KOPT-K1 (cell line): ENCODE measurements around the gene PPFIA1.

Experiments used
- H3K27ac ChIP-seq: fragments of 200-600 bp; sonication (generic); 2 replicates; pipeline ENCODE4 v1.5.1; 2016; ENCODE audit warnings: antibody characterized with exemption, mild to moderate bottlenecking, low read depth, low read length; ENCODE audit not compliant: poor library complexity, severe bottlenecking
- H3K36me3 ChIP-seq: fragments of 200-600 bp; sonication (generic); 2 replicates; pipeline ENCODE4 v1.5.1; 2017; ENCODE audit warnings: antibody characterized with exemption, mild to moderate bottlenecking, low read length, moderate library complexity; ENCODE audit not compliant: insufficient read depth
- H3K9me3 ChIP-seq: fragments of 200-600 bp; sonication (generic); 2 replicates; pipeline ENCODE4 v1.5.1; 2017; ENCODE audit warnings: antibody characterized with exemption, low read length, mild to moderate bottlenecking; ENCODE audit not compliant: insufficient read depth, poor library complexity, severe bottlenecking

The PPFIA1 gene

DNA sequence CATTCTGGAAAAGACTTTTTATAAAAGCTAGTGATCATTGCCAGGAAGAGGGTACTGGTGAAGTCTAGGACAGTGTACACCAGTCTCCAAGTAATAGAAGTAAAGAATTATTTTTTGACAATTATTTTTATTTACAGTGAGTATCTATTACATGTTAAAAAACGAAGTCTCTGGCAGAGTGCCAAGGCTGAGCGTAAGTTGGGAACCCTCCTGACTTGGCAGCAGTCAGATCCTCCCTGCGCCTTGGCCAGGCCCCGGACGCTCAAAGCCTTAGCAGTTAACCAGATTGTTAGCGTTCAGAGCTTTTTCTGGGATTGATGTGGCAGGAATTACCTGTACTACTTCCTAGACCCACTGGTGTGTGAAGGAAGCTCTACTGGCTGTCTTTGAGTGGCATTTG, 89.7 kb downstream of the PPFIA1 start:
- no peak overlapping the region for H3K27ac ChIP-seq
- H3K36me3 ChIP-seq: peaks cover 94% of the 10 kb centered on the region
- H3K9me3 ChIP-seq: no peaks in the 10 kb centered on the region

DNA sequence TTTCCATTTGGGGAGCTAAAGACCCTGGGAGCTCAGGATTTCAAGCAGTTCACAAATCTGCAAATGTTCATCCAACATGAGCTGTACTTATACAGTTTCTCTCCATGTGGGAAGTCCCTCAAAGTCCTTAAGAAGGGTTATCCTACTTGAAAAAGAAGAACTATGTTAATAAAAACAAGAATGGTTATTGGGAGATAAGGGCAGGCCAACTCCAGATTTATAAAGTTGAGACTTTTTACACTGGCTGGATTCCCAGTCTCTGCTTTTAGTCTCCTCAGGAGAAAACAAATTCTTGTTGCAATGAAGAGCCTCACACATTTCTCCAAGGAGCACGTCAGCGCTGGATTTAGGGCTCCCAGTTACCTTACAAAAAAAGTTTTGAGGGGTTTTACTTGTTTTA, 93.7 kb downstream of the PPFIA1 start:
- Histone ChIP-seq H3K27ac (no peak overlapping the region), H3K9me3 (no peaks in the 10 kb centered on the region), H3K36me3 (peaks cover 74% of the 10 kb centered on the region)

DNA sequence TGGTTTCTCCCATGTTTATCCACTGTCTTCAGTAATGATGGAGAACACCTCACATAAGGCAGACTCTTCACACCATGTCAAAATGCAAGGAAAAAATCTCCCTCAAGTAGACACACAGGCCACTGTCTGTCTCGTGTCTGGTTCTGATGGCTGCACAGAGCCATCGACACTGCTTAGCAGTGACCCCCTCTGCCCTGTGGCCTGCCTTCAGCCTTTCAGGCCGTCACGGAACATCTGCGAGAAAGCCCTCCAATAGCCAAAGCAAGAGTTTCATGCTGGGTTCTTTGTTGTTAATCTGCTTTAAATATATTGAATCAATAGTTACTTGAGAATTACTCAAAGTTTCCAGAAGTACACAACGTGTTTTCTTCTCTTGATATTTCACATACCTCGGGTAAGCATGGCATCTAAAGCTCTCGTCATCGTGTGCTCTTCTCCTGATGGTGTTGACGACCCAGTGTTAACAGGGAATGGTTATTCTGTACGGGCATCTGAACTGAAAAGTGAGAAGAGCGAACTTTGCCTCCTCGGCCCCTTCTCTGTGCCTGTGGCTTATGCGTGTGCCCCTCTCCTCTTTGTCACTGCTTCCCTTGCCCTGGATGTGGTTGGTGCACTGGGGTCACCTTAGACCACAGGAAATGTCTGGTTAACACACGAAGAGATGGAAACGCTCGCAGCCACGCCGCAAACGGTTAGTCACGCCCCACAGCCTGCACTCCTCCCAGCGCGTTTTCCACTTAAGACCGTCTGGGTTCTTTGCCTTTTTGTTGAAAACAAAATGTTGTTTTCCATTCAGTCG, 94.5 kb downstream of the PPFIA1 start:
- H3K27ac ChIP-seq: no peak overlapping the region
- H3K36me3 ChIP-seq: peaks cover 67% of the 10 kb centered on the region
- H3K9me3 ChIP-seq: no peaks in the 10 kb centered on the region

DNA sequence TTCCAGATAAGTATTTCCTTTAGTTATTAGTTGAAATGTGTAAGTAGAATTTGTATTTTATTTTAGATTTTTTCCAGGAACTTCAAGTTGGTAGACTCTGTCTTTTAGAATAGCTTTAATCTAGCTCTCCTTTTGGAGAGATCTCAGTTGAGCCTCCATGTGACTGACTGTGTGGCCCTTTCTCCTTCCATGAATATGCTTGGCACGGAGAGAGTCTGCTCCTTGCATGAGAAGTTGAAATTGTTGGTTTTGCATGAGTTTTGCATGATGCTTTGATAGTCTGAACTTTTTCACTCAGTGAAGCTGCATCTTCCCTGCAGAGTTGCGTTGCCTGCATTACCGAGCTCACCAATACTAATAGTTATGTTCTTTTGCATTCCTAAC, 95.0 kb downstream of the PPFIA1 start:
- no peaks in the 10 kb centered on the region for H3K9me3 ChIP-seq
- no peak overlapping the region for H3K27ac ChIP-seq
- H3K36me3 ChIP-seq: peaks cover 61% of the 10 kb centered on the region

DNA sequence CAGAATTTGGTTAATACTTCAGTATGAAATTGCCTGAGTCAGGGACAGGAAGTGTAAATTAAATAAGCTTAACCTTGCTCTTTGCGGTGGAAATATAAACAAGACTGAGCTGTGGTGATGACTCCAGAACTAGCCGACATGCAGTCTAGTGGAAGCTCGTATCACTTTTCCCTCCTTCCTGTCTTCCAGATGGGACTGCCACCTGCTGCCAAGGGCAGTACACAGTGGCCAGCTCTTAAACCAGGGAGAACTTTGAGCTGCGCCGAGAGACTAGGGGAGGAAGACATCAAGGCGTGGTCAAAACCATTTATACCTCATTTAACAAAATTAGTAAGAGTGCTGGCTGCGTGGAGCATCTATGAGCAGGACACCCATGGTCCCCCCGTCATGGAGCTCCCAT, 96.6 kb downstream of the PPFIA1 start:
- Histone ChIP-seq H3K27ac (no peak overlapping the region), H3K9me3 (no peaks in the 10 kb centered on the region), H3K36me3 (peaks cover 49% of the 10 kb centered on the region)

DNA sequence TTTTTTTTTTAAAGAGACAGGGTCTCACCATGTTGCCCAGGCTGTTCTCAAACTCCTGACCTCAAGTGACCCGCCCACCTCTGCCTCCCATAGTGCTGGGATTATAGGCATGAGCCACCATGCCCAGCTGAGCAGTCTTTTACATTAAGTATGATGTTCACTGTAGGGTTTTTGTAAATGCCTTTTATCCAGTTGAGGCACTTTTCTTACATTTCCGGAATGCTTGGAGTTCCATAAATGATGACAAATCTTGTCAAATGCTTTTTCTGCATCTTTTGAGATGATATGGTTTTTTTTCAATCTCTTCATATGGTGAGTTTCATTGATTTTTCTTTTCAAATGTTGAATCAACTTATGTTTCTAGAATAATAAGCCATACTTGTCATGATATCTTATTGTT, 98.5 kb downstream of the PPFIA1 start:
- Histone ChIP-seq H3K9me3 (no peaks in the 10 kb centered on the region), H3K27ac (no peak overlapping the region), H3K36me3 (peaks cover 49% of the 10 kb centered on the region)

DNA sequence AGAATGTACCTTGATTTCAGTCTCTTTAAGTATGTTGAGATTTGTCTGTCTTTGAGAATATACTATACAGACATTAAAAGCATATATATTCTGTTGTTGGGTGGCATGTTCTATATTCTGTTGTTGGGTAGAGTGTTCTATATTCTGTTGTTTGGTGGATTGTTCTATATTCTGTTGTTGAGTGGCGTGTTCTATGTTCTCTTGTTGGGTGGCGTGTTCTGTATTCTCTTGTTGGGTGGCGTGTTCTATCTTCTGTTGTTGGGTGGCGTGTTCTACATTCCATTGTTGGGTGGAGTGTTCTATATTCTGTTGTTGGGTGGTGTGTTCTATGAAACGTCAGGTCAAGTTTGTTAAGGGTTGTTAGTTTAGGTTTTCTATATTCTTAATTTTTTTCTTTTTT, 100.8 kb downstream of the PPFIA1 start:
- no peak overlapping the region for H3K27ac ChIP-seq
- H3K36me3 ChIP-seq: peaks cover 52% of the 10 kb centered on the region
- H3K9me3 ChIP-seq: no peaks in the 10 kb centered on the region

DNA sequence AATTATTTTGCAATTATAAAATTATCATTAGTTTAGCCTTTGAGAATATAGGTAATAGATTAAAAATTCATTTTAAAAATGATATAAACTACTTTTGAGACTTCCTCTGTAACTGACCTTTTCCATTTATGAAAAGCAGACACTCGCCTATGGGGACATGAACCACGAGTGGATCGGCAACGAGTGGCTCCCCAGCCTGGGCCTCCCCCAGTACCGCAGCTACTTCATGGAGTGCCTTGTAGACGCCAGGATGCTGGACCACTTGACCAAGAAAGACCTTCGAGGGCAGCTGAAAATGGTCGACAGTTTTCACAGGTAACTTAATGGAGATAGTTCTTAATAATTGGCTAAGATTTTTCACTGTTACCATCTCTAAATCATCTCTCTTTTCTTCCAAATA, 101.6 kb downstream of the PPFIA1 start:
- peaks cover 58% of the 10 kb centered on the region for H3K36me3 ChIP-seq
- no peak overlapping the region for H3K27ac ChIP-seq
- no peaks in the 10 kb centered on the region for H3K9me3 ChIP-seq

DNA sequence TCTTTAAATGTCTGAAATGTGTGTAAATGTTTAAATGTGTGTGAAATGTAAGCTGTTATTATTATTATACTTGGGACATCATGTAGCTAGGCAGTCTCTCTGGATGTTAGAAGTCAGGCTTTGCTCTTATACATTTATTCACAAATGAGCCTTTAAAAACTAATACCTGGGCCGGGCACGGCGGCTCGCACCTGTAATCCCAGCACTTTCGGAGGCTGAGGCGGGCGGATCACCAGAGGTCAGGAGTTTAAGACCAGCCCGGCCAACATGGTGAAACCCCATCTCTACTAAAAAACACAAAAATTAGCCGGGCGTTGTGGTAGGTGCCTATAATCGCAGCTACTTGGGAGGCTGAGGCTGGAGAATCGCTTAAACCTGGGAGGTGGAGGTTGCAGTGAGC, 106.1 kb downstream of the PPFIA1 start:
- Histone ChIP-seq H3K36me3 (peaks cover 78% of the 10 kb centered on the region), H3K9me3 (no peaks in the 10 kb centered on the region), H3K27ac (no peak overlapping the region)

DNA sequence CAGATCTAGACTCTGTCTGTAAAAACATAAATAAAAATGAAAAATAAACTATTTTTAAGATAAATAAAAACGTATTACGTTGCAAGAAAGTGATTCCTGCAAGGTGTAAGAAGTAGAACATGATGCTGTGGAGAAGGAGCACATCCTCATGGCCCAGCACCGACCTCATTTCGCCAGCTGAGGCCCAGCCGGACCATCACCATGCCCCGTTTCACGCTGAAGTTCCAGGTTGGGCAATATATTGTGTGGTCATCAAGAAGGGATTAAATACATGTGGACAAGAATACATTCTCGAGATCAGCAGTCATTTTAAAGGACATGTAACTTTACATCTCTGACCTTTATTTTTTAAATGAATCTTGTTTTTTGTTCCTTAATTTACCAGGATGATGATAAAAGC, 107.2 kb downstream of the PPFIA1 start:
- Histone ChIP-seq H3K27ac (no peak overlapping the region), H3K36me3 (peaks cover 78% of the 10 kb centered on the region), H3K9me3 (no peaks in the 10 kb centered on the region)

DNA sequence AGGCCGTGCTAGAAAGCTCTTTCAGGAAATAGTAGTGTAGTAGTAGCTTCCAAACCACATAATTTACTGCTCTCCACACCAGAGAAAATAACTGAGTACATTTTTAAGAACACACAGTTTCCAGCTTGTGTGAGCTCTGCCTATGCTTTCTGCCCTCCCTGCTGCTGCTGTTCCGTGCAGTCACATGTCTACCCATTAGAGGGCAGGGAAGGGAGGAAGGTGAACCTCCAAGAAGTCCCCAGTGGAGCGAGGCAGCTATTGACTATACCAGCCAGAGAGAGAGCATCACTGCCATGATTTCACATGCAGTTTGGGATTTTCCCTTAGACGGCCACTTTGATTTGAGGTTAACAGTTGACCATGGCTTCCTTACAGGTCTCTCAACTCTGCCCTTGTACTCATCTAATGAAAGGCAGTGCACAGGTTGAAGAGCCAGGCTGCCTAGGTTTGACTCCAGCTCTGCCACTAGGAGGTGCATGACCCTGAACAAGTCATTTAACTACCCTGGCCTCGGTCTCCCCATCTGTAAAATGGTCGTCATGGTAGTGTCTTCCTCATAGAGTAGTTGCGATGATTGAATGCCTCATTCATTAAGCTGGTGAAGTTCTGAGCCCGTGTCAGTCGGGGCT, 108.1 kb downstream of the PPFIA1 start:
- Histone ChIP-seq H3K9me3 (no peaks in the 10 kb centered on the region), H3K36me3 (peaks cover 72% of the 10 kb centered on the region), H3K27ac (no peak overlapping the region)

DNA sequence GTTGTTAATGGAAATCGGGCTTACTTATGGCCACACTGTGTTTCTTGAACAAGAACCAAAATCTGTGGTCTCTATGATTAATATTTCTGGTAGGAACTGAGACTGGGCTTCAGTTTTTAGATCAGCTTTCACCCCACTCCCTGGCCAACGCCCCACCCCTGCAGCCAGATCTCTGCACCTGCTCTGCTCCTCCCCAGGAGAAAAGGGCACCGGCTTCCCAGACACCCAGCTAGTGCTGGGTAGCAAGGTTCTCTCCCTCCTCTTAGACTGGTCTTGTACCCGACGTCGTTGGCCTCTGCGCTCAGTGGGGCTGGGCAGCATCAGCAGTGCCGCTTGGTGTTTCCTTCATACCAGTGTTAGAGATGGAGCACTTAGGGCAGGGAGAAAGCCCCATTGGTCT, 110.9 kb downstream of the PPFIA1 start:
- H3K36me3 ChIP-seq: peaks cover 56% of the 10 kb centered on the region
- no peaks in the 10 kb centered on the region for H3K9me3 ChIP-seq
- H3K27ac ChIP-seq: no peak overlapping the region

DNA sequence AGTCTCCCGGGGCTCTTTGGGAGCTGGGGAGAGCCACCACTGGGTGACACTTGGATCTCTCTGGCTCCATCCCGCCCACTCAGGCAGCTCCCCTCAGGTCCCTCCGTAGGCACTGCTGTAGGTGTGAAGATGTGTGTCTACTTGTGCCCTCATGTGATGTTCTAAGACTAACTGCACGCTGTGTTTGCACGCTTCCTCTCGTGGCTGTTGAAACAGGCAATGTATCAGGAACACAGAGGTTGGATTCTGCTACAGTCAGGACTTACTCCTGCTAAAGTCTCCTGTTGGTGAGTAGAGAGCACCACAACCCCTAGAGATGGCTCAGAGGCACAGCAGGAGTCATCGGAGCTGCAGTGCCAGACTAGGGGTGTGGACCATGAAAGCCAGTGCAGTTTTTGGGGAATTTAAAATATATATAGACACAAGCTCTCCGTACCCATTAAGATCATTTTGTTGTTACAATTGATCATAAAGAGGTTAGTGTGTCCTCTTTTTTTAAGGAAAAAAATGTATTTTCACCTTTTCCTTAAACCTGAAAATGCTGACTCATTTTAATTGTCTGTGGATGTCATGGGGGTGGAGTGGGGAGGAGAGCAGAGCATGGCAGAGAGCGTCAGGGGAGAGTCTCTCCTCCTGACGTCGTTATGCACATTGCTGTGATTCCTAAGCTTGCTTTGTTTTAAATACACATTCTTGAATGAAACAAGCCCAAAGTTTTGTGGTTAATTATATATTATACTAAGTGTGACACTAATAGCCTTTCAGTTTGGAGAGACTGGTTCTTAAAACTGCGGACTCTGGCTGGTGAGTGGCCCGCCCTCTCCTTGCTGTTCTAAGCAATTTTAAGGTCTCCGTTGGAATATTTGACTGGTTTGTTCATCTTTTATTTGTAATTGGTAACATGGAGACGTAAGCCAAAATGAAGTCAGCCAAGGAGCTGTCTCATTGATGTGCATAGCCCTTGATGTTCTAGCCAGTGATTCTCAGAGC, 111.7 kb downstream of the PPFIA1 start:
- H3K36me3 ChIP-seq: peaks cover 48% of the 10 kb centered on the region
- no peak overlapping the region for H3K27ac ChIP-seq

DNA sequence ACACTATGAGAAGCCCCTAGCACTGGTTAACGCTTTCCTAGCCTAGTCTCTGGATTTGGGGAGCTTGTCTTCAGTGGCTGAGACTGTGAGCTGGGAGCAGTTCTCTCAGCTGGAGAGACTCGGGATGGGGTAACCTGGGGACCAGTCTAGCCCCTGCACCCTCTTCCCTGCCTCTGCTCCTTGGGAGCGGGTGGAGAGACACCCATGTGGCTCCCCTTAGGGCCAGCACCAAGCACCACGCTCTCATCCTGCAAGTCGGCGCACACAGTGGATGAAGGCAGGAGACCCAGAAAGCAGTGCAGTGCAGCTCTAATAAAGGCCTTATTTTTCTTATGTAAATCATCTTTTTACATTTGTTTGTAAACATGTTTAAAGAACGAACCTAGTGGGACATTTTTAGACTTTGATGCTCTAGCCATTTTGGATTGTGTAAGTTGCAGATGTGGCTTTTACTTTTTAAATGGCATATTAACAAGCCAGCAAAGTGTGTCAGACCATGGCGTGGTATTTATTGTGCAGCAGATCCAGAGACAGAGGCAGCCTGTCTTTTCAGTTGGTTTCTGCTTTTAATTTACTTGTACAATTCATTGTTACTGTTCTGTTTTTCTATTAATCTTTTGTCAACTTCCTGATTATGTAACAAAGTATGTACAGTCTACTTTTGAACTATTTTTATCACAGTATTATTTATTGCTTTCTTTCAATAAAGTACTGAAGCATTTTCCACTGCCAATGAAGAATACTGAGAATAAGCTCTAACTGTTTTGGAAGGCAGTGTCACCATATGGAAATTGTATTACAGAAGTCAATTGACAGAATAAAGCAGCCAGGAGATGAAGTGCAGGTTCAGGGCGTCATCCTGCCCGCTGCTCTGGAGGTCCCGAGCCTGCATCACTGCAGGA, 113.4 kb downstream of the PPFIA1 start:
- Histone ChIP-seq H3K36me3 (peaks cover 30% of the 10 kb centered on the region), H3K27ac (no peak overlapping the region), H3K9me3 (no peaks in the 10 kb centered on the region)

More for the DNA sequence above, 111.7 kb downstream of the PPFIA1 start:
- no peaks in the 10 kb centered on the region for H3K9me3 ChIP-seq
